ENCODE data around the gene TMEM235. TPM values are rescaled to one million over a fixed set of nuclear protein-coding genes. Genes with fewer than 3 reads are reported as not detected.

The TMEM235 gene
- total RNA-seq, 1 donor from 2014 or later, result 21.1 TPM

DNA sequence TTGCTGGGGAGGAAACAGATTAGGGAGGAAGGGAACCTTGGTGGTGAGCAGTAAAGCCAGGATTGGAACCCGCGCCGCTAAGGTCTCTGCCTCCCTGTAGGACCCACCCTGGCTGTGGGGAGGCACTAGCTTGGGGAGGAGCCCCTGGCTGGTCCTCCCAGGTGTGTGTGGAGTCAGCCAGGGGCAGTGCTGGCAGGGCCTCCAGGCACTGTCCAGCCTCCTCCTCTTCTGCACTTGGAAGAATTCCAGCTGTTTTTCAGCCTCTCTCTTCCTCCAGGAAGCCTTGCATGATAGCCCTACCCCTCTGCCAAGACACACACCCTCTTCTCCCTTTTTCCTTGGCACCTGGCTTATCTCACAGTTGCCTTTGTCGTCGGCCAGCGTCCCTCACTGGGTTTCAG lies 34.8 kb downstream of the TMEM235 start:
- H3K9me3 Mint-ChIP-seq (ENCODE audit: unreplicated experiment), result no peaks in the 10 kb centered on the region
- H3K27ac Mint-ChIP-seq (ENCODE audit: unreplicated experiment), result no peak overlapping the region
- no peak for DNase-seq (ENCODE audit: low spot score)
- peaks cover 43% of the 10 kb centered on the region for H3K4me1 Mint-ChIP-seq (ENCODE audit: unreplicated experiment)
- H3K27me3 Mint-ChIP-seq (ENCODE audit: unreplicated experiment), result peaks cover 7% of the 10 kb centered on the region
- H3K4me3 Mint-ChIP-seq (ENCODE audit: unreplicated experiment), result no peak overlapping the region
- TF ChIP-seq, protein P1, sequence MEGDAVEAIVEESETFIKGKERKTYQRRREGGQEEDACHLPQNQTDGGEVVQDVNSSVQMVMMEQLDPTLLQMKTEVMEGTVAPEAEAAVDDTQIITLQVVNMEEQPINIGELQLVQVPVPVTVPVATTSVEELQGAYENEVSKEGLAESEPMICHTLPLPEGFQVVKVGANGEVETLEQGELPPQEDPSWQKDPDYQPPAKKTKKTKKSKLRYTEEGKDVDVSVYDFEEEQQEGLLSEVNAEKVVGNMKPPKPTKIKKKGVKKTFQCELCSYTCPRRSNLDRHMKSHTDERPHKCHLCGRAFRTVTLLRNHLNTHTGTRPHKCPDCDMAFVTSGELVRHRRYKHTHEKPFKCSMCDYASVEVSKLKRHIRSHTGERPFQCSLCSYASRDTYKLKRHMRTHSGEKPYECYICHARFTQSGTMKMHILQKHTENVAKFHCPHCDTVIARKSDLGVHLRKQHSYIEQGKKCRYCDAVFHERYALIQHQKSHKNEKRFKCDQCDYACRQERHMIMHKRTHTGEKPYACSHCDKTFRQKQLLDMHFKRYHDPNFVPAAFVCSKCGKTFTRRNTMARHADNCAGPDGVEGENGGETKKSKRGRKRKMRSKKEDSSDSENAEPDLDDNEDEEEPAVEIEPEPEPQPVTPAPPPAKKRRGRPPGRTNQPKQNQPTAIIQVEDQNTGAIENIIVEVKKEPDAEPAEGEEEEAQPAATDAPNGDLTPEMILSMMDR (IDR thresholded peaks at IDR 0.05; ENCODE audit: unreplicated experiment), result no peak
- no peaks in the 10 kb centered on the region for H3K36me3 Mint-ChIP-seq (ENCODE audit: low read depth, unreplicated experiment)

DNA sequence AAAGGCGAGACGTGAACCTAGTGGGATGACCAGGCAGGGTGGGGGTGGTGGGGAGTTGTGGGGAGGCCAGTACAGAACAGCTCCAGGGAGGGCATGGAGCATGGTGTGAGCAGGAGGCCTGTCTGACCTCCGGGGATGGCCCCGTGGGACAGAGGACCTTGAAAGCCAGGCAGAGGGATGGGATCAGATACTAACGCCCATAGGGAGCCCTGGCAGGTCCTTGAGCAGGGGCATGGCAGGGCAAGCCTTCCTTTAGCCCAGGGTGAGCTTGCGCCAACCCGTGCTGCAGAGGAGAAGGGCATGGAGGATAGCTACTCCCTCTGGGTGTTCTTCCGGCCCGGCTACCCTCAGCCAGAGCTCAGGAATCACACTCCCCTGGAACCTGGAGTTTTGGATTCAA lies 35.3 kb downstream of the TMEM235 start:
- peaks cover 48% of the 10 kb centered on the region for H3K4me1 Mint-ChIP-seq (ENCODE audit: unreplicated experiment)
- TF ChIP-seq, protein P1 (IDR thresholded peaks at IDR 0.05; ENCODE audit: unreplicated experiment), result no peak
- no peak overlapping the region for H3K27ac Mint-ChIP-seq (ENCODE audit: unreplicated experiment)
- no peaks in the 10 kb centered on the region for H3K9me3 Mint-ChIP-seq (ENCODE audit: unreplicated experiment)
- H3K36me3 Mint-ChIP-seq (ENCODE audit: low read depth, unreplicated experiment), result no peaks in the 10 kb centered on the region
- DNase-seq (ENCODE audit: low spot score), result no peak
- H3K4me3 Mint-ChIP-seq (ENCODE audit: unreplicated experiment), result no peak overlapping the region
- peaks cover 7% of the 10 kb centered on the region for H3K27me3 Mint-ChIP-seq (ENCODE audit: unreplicated experiment)

DNA sequence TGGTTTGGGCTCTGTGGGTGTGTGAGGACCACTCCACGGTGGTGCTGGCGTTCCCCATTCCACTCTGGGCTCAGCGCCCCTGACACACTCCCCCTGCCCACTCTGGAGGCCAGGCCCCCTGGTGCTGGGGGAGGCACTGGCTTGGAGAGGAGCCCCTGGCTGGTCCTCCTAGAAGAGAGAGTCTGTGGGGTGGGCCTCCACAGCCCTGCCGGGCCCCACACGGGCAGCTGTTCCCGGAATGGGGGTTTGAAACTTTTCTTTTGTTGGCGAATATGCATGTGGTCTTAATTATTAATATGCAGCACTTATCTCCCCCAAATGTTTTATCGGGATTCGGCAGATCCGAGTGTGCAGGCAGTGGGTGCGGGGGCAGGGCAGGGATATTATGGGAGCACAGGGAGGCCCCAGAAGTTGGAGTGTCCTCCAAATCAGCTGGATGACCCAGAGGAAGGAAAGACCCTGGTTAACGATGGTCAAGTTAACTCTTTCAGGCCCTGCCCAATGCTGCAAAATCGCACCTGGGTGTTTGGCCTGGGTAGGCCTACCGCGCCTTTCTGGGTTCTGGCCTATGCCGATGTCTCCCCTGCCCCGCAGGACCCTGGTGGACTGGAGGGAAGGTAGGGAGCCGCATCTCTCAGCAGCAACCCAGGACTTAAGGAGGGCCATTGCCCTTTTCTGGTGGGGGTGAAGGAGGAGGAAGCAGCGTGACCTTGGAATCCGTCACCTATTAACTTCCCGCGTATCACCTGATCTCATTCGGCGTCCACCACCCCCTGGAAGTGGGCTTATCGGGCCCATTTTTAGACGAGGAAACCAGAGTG lies 36.0 kb downstream of the TMEM235 start:
- DNase-seq (ENCODE audit: low spot score), result no peak
- H3K27me3 Mint-ChIP-seq (ENCODE audit: unreplicated experiment), result peaks cover 11% of the 10 kb centered on the region
- no peak overlapping the region for H3K4me3 Mint-ChIP-seq (ENCODE audit: unreplicated experiment)
- no peaks in the 10 kb centered on the region for H3K36me3 Mint-ChIP-seq (ENCODE audit: low read depth, unreplicated experiment)
- no peaks in the 10 kb centered on the region for H3K9me3 Mint-ChIP-seq (ENCODE audit: unreplicated experiment)
- H3K4me1 Mint-ChIP-seq (ENCODE audit: unreplicated experiment), result peaks cover 52% of the 10 kb centered on the region
- no peak overlapping the region for H3K27ac Mint-ChIP-seq (ENCODE audit: unreplicated experiment)
- TF ChIP-seq, protein P1 (IDR thresholded peaks at IDR 0.05; ENCODE audit: unreplicated experiment), result no peak

DNA sequence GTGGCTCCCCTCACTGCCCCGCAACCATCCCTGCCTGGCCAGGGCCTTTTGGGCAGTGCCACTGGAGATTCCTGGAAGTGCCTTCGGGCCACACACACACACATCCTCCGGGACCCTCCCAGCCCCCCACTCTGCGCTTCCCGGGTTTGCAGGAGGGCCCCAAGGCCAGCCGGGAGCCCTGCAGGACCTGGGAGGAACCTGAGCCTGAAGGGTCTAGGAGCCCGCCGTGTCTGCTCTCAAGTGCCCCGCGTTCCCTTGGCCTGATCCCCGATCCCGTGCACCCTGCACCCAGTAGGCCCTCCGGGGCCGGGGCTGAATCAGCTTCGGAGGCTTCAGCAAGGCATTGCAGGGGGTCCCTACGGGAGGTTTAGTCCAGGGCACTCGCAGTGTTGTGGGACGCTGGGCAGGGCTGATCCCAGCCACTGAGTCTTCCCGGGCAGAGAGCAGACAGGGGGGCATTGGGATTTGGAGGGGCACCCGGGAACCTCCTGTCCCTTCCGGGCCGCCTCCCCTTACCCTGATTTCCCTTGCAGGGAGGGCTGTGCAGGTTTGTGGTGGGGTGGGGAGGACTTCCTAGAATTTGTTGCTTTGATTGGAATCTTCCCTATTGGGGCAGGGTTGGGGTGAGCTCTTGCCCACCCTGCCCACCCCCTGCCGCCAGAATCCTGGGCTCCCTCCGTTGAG lies 36.9 kb downstream of the TMEM235 start:
- Mint-ChIP-seq H3K27ac (ENCODE audit: unreplicated experiment) (no peak overlapping the region), H3K36me3 (ENCODE audit: low read depth, unreplicated experiment) (no peaks in the 10 kb centered on the region), H3K4me3 (ENCODE audit: unreplicated experiment) (no peak overlapping the region), H3K9me3 (ENCODE audit: unreplicated experiment) (no peaks in the 10 kb centered on the region), H3K4me1 (ENCODE audit: unreplicated experiment) (peaks cover 50% of the 10 kb centered on the region), H3K27me3 (ENCODE audit: unreplicated experiment) (peaks cover 12% of the 10 kb centered on the region)
- DNase-seq (ENCODE audit: low spot score), result no peak
- TF ChIP-seq, protein P1 (IDR thresholded peaks at IDR 0.05; ENCODE audit: unreplicated experiment), result no peak
